GM18511 (cell line): ENCODE measurements around the gene SCUBE3.

Experiments used
- ATAC-seq: cut with Tn5 transposase; IDR thresholded peaks from one replicate; pipeline ENCODE4 v1.9.1; 2021; ENCODE audit warnings: mild to moderate bottlenecking, moderate library complexity; ENCODE audit not compliant: unreplicated experiment

The SCUBE3 gene

GRCh38 chr6:35213824-35214756 is at the start of gene SCUBE3:
Gene SCUBE3 (plus strand): TSS chr6:35213956. CDS start chr6:35214419, 463 bp downstream.
- no peak for ATAC-seq

- no peak for ATAC-seq
Observed at GRCh38 chr6:35164277-35164676, 49.5 kb upstream of the SCUBE3 start.

DNA sequence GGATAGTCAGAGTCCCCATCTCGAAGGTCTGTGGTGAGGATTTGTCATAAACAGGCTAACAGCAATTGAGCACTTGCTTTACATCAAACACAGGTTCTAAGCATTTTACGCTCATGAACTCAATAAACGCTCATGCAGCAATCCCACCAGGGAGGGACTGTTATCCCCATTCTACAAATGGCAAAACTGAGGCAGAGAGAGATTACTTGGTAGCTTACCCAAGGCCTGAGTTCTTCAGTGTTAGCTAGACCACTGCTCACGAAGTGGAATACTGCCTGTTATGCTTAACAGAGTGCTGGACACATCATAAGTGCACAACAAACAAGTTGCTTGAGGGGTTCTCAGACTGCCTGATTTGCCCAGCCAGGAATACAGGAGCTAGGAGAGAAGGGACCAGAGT is 48.9 kb upstream of the SCUBE3 start:
- ATAC-seq, result no peak

- no peak for ATAC-seq
Observed at GRCh38 chr6:35165630-35166071, 48.1 kb upstream of the SCUBE3 start.

GRCh38 chr6:35166116-35166515 is 47.6 kb upstream of the SCUBE3 start:
- no peak for ATAC-seq

GRCh38 chr6:35166520-35166919 is 47.2 kb upstream of the SCUBE3 start:
- no peak for ATAC-seq

GRCh38 chr6:35167505-35167904 is 46.3 kb upstream of the SCUBE3 start:
- ATAC-seq, result no peak

DNA sequence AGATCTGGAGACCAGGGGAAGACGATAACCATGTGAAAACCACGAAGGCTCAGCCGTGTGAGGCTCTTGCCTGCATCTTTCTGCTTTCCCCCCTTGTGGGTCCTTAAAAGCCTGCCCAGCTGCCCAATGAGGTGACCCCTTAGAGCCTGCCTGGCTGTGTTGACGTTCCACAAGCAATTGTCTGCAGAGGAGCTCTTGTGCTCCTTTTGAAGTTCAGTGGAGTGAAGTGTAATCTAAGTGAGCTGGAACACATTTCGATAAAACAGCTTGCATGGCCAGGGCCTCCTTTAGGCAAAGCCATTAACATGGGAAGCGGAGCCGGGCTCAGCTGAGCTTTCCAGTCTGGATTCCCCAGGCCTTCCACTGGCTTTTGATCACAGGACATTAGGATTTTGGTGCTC is 45.3 kb upstream of the SCUBE3 start:
- ATAC-seq, result no peak

- no peak for ATAC-seq
Observed at GRCh38 chr6:35170166-35170565, 43.6 kb upstream of the SCUBE3 start.

- ATAC-seq, result no peak
Observed at GRCh38 chr6:35170891-35171290, 42.9 kb upstream of the SCUBE3 start.

DNA sequence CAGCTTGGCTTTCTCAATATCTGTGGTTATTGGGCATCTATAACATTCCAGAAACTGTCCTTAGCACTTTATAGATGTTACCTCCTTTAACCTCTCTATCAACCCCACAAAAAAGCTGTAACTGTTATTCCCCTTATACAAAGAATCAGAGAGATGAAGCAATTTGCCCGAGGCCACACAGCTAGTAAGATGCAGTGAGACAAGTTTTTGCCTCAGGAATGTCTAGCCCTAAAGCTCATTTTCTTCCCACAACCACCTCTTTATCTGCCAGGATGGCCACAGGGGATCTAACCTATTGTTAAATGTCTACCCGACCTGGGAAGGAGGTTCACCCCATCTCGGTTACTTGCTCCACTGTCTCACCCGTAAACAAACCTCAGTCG is 40.7 kb upstream of the SCUBE3 start:
- no peak for ATAC-seq

DNA sequence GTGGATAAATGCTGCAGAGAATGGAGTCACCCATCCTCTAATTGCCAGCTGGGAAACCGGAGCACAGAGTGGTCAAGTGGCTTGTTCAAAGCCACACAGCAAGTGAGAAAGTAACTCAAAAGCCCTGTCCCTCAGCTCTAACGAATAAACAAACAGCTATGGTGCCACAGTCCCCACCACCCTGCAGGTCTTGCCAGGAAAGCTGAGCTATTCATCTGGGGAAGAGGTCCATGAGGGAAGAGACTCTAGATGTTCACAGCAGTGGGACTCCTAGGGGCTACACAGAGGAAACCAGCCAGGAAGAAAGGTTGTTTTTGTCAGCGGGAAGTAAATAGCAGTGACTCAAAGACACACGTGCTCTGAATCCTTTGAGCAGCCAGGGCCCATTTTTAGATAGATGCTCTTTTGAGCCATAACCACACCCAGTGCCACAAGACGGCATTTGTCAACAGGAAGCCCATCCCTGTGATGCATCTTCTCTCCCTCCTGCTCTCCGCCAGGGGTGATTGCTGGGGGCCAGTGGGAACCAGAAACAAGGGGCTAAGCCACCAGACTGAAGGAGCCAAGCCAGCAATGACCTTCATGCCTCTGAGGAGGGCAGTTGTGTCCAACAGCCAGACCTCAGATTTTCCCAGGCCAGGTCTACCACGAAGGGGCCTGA is 40.2 kb upstream of the SCUBE3 start:
- ATAC-seq, result no peak

GRCh38 chr6:35174088-35174434 is 39.7 kb upstream of the SCUBE3 start:
- no peak for ATAC-seq

GRCh38 chr6:35174501-35174900 is 39.3 kb upstream of the SCUBE3 start:
- ATAC-seq, result no peak

GRCh38 chr6:35176301-35177024 is 37.3 kb upstream of the SCUBE3 start:
- ATAC-seq, result no peak

GRCh38 chr6:35177157-35177556 is 36.6 kb upstream of the SCUBE3 start:
- ATAC-seq, result no peak

DNA sequence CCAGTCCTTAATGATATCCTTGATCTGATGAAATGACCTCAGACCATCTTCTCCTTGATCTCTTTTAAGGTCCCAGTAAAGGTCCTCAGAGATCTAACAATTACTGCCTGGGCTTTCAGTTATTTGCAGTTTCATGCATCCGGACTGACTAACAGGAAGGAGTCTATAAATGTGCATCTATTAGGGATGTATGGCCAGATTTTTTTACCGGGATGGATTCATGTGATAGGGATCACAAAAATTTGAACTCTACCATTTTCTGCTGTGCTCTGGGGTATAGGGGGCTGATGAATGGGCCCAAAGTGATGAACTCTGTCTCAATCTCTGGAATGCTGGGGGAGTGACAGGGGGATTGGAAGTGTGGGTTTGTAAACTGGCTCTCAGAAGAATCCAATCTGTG is 36.2 kb upstream of the SCUBE3 start:
- no peak for ATAC-seq

- ATAC-seq, result no peak
Observed at GRCh38 chr6:35178012-35178411, 35.7 kb upstream of the SCUBE3 start.

- peak; percentile 66 for ATAC-seq
Observed at GRCh38 chr6:35178932-35179832, 34.6 kb upstream of the SCUBE3 start.

GRCh38 chr6:35179901-35180535 is 33.7 kb upstream of the SCUBE3 start:
- no peak for ATAC-seq
